Osteocyte (in vitro differentiated cells): ENCODE results near the gene MRPL41. TPM values are rescaled to one million over a fixed set of nuclear protein-coding genes. Genes with fewer than 3 reads are reported as not detected.

ENCODE experiments used
- DNase-seq: peaks from one replicate; pipeline ENCODE4 v3.0.0; 2021; ENCODE audit warnings: mixed read lengths; ENCODE audit not compliant: unreplicated experiment; ENCODE audit errors: extremely low spot score
- H3K27ac Mint-ChIP-seq: one replicate; pipeline ENCODE4 v1.8.0; 2021; ENCODE audit warnings: mild to moderate bottlenecking, mixed read lengths; ENCODE audit not compliant: unreplicated experiment
- H3K27me3 Mint-ChIP-seq: one replicate; pipeline ENCODE4 v1.8.0; 2021; ENCODE audit warnings: mixed read lengths; ENCODE audit not compliant: unreplicated experiment
- H3K36me3 Mint-ChIP-seq: one replicate; pipeline ENCODE4 v1.8.0; 2021; ENCODE audit warnings: mixed read lengths; ENCODE audit not compliant: unreplicated experiment
- H3K4me1 Mint-ChIP-seq: one replicate; pipeline ENCODE4 v1.8.0; 2021; ENCODE audit warnings: mixed read lengths; ENCODE audit not compliant: unreplicated experiment
- H3K4me3 Mint-ChIP-seq: one replicate; pipeline ENCODE4 v1.8.0; 2021; ENCODE audit warnings: mild to moderate bottlenecking, moderate library complexity, mixed read lengths; ENCODE audit not compliant: unreplicated experiment
- H3K9me3 Mint-ChIP-seq: one replicate; pipeline ENCODE4 v1.8.0; 2021; ENCODE audit warnings: mixed read lengths; ENCODE audit not compliant: unreplicated experiment
- total RNA-seq: library from RNA; stranded (reverse); gene quantifications from 2 replicates; pipeline ENCODE4 v1.2.1, GENCODE V29; 2021
- TF ChIP-seq, protein P1 (sequence below): fragments of 200-600 bp; sonication (generic); IDR thresholded peaks from 2 replicates; pipeline ENCODE4 v1.5.0; 2021; ENCODE audit warnings: antibody characterized with exemption, mild to moderate bottlenecking, moderate library complexity

The MRPL41 gene
- total RNA-seq, 1 donor from 2014 or later = 53.8 TPM

- H3K27me3 Mint-ChIP-seq = no peaks in the 10 kb centered on the region
- no peak for DNase-seq
- TF ChIP-seq, protein P1, sequence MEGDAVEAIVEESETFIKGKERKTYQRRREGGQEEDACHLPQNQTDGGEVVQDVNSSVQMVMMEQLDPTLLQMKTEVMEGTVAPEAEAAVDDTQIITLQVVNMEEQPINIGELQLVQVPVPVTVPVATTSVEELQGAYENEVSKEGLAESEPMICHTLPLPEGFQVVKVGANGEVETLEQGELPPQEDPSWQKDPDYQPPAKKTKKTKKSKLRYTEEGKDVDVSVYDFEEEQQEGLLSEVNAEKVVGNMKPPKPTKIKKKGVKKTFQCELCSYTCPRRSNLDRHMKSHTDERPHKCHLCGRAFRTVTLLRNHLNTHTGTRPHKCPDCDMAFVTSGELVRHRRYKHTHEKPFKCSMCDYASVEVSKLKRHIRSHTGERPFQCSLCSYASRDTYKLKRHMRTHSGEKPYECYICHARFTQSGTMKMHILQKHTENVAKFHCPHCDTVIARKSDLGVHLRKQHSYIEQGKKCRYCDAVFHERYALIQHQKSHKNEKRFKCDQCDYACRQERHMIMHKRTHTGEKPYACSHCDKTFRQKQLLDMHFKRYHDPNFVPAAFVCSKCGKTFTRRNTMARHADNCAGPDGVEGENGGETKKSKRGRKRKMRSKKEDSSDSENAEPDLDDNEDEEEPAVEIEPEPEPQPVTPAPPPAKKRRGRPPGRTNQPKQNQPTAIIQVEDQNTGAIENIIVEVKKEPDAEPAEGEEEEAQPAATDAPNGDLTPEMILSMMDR = no peak
- no peak overlapping the region for H3K27ac Mint-ChIP-seq
- H3K4me3 Mint-ChIP-seq = no peak overlapping the region
- peaks cover 33% of the 10 kb centered on the region for H3K36me3 Mint-ChIP-seq
- peaks cover 3% of the 10 kb centered on the region for H3K4me1 Mint-ChIP-seq
- no peaks in the 10 kb centered on the region for H3K9me3 Mint-ChIP-seq
These were observed 18.9 kb downstream of the MRPL41 start for GRCh38 chr9:137570566-137570965.

DNA sequence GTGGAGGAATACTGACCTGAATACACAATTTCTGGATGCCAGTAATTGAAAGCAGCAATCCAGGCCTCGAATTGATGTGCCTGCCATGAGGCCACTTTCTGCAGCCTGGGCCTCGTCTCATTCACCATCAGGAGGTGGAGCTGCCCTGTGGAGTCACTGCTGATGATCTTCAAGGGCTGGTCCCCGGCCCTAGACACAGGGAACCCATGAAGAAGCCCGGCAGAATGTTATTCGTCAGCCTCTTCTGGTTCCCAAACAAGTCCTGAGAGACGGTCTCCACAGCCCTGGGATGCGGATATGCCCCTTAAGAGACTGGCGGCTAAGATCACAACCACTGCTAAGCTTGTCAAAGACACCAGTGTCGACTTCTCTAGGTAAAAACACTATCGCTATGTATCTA lies 22.5 kb downstream of the MRPL41 start:
- H3K36me3 Mint-ChIP-seq = peaks cover 32% of the 10 kb centered on the region
- H3K4me3 Mint-ChIP-seq = no peak overlapping the region

GRCh38 chr9:137575364-137575715 lies 23.7 kb downstream of the MRPL41 start:
- H3K27me3 Mint-ChIP-seq = no peaks in the 10 kb centered on the region
- no peak for DNase-seq
- TF ChIP-seq, protein P1 = no peak
- no peak overlapping the region for H3K4me3 Mint-ChIP-seq
- H3K9me3 Mint-ChIP-seq = no peaks in the 10 kb centered on the region
- H3K27ac Mint-ChIP-seq = no peak overlapping the region
- H3K4me1 Mint-ChIP-seq = peaks cover 27% of the 10 kb centered on the region
- peaks cover 31% of the 10 kb centered on the region for H3K36me3 Mint-ChIP-seq

More for the DNA sequence above, 22.5 kb downstream of the MRPL41 start:
- DNase-seq = no peak
- Mint-ChIP-seq H3K4me1 (peaks cover 22% of the 10 kb centered on the region), H3K27ac (no peak overlapping the region), H3K9me3 (no peaks in the 10 kb centered on the region), H3K27me3 (no peaks in the 10 kb centered on the region)
- TF ChIP-seq, protein P1 = no peak

DNA sequence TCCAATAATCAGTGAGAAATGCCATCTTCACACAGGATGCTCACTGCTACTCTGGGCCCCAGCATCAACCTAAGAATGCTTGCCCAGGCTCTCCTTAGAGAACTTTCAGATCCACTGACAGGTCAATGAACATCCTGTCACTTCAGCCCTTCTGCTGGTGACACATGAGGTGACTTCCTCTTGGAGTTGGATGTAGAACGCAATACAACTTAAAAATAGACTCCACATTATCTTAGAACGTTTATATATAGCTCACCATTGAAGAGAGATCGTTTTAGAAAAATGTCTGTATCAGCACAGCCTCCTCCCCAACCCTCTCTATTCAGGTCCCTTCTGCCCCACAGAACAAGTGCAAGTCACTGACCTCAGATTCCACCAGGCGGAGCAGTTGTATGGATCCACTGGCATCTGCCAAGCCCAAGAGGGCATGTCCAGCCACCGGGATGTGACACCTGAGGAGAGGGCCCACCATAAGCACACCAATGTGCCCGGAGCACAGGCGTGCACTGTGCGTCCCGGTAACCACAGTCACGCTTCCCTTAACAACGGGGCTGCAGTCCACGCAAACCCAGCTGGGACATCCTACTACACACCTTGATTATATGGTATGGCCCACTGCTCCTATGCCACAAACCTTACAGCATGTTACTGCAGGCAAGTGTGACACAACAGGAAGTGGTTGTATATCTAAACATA lies 24.2 kb downstream of the MRPL41 start:
- Mint-ChIP-seq H3K27ac (no peak overlapping the region), H3K36me3 (peaks cover 26% of the 10 kb centered on the region), H3K27me3 (no peaks in the 10 kb centered on the region), H3K4me1 (peaks cover 29% of the 10 kb centered on the region), H3K4me3 (no peak overlapping the region), H3K9me3 (no peaks in the 10 kb centered on the region)
- TF ChIP-seq, protein P1 = no peak
- DNase-seq = no peak

DNA sequence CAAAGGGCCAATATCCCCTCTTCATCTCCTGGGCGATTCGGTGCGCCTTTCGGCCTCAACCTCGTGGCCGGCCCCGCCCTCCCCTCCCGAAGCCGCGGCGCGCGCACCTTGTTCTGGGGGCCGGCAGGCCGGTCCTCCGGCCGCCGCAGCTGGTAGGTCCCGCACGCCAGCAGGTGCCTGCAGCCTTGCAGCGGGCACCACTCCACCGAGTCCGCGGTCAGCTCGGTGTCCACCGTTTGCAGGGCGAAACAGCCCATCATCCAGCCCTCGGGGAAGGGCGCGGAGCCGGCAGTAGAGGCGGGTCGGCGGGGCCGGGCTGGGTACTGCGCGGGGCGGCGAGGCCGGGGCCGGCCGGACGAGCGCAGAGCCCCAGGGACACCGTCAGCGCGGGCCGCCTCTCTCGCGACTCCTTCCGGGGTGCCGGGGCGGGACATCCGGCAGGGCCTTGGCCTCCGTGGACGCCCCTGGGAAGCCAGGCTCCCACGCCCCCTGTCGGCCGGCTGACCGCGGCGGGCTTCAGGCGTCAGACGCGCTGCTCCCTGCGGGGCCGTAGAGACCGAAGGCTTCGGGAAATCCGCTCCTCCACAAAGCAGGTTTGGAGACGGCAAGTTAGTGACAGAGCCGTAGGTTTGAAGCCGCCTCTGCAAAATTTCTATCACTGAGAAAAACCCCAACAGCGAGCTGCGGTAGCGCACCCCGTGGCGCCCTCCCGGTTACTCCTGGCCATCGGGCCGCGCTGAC lies 27.0 kb downstream of the MRPL41 start, which contains the start of gene DPH7:
Gene DPH7, minus strand, starts transcription at position 408 of the 741 bp plus-strand sequence. Its CDS starts 148 bp downstream, at position 260.
- Mint-ChIP-seq H3K4me3 (peak within 1 kb of the TSS; percentile 79), H3K4me1 (peaks cover 29% of the 10 kb centered on the region), H3K36me3 (peaks cover 30% of the 10 kb centered on the region), H3K9me3 (no peaks in the 10 kb centered on the region), H3K27ac (peak within 1 kb of the TSS; percentile 76), H3K27me3 (no peaks in the 10 kb centered on the region)
- DNase-seq = peak; percentile 98
- TF ChIP-seq, protein P1 = peak; percentile 98
